ENCODE data around the gene CCDC192.

The CCDC192 gene

DNA sequence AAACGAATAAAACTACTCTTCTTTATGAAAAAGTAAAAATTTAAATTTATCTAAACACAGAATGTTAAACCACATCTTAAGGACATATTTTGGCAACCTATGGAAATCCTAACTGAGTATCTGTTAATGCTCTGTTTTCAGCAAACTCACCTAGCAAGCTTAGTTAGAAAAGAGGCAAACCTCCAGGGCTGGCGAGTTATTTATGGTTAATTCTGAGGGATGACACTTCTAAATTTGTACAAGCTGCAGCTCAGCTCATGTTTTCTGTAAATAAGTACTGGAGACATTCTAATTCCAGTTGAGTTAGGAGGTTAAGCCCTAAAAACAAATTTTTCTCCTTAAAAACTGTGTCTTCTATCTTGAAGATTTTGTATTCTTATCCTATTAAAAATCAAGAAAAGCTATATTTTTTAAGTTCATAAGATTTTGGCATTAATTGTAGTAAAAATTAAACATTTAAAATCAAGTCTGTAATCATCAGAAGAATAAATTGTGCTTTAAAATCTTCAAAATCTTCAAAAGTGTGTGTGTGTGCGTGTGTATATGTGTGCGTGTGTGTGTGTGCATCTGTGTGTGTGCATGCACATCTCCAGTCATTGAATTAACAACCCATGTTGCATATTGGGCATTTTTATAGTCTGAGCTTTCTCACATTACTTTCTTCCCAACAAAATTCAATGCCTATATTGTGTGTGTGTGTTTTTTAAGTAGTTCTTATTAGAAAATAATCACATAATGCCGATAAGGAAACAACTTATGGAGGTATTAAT, 127.8 kb downstream of the CCDC192 start:
- TF ChIP-seq, protein P1, sequence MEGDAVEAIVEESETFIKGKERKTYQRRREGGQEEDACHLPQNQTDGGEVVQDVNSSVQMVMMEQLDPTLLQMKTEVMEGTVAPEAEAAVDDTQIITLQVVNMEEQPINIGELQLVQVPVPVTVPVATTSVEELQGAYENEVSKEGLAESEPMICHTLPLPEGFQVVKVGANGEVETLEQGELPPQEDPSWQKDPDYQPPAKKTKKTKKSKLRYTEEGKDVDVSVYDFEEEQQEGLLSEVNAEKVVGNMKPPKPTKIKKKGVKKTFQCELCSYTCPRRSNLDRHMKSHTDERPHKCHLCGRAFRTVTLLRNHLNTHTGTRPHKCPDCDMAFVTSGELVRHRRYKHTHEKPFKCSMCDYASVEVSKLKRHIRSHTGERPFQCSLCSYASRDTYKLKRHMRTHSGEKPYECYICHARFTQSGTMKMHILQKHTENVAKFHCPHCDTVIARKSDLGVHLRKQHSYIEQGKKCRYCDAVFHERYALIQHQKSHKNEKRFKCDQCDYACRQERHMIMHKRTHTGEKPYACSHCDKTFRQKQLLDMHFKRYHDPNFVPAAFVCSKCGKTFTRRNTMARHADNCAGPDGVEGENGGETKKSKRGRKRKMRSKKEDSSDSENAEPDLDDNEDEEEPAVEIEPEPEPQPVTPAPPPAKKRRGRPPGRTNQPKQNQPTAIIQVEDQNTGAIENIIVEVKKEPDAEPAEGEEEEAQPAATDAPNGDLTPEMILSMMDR (IDR thresholded peaks at IDR 0.05; ENCODE audit: insufficient read depth, low read length, missing control alignments): no peak
- ChIA-PET CTCF (no interaction called here), POLR2A (no interaction called here)
- no peak for DNase-seq (ENCODE audit: low read depth, low spot score)
- no peak overlapping the region for H3K4me3 ChIP-seq (ENCODE audit: low read depth, low read length)

DNA sequence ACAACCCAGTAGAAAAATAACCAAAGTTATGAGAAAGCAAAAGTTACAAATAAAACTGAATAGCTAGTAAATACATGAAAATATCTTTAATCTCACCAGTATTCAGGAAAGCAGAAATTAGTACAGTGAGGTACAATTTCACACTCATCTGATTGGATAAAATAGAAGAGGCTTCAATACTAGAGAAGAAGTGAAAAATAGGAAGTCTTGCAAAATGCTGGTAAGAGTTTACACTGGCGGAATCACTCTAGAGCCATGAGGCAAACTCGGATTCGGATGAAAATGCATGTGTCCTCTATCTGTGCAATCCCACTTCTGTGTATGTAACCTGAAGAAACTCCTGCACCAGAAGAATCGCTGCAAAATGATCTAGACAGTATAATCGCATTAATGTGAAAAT, 128.9 kb downstream of the CCDC192 start:
- no peak for DNase-seq (ENCODE audit: low read depth, low spot score)
- CTCF ChIA-PET: interaction anchor here (1.4 kb wide), 1 partner anchor 9 kb away, joined by 4 read pairs; no protein-coding TSS in a partner anchor
- H3K4me3 ChIP-seq (ENCODE audit: low read depth, low read length): no peak overlapping the region
- POLR2A ChIA-PET: no interaction called here
- TF ChIP-seq, protein P1 (IDR thresholded peaks at IDR 0.05; ENCODE audit: insufficient read depth, low read length, missing control alignments): no peak

DNA sequence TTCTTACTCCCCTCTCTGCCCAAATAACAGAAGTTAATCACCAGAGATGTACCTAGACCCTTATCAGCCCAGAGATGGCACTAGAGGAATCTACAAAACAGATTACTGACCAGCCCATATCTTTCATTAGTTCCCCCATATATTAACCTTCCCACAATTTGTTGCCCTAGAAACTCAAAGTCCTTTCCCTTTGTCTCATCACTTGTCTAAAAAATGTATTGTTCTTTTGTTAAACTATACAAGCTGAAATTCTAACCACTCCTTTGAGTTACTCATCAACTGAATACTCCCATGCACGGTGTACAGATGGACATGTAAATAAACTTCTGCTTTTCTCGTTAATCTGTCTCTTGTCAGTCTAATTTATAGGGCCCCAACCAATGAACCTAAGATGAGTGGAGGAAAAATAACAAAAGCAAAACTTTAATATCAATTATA, 130.9 kb downstream of the CCDC192 start:
- CTCF ChIA-PET: interaction anchor here (1.2 to 1.5 kb wide), 4 partner anchors 9 to 368 kb away, joined by 3 read pairs; no protein-coding TSS in a partner anchor
- POLR2A ChIA-PET: no interaction called here
- DNase-seq (ENCODE audit: low read depth, low spot score): no peak
- H3K4me3 ChIP-seq (ENCODE audit: low read depth, low read length): no peak overlapping the region
- TF ChIP-seq, protein P1 (IDR thresholded peaks at IDR 0.05; ENCODE audit: insufficient read depth, low read length, missing control alignments): no peak

DNA sequence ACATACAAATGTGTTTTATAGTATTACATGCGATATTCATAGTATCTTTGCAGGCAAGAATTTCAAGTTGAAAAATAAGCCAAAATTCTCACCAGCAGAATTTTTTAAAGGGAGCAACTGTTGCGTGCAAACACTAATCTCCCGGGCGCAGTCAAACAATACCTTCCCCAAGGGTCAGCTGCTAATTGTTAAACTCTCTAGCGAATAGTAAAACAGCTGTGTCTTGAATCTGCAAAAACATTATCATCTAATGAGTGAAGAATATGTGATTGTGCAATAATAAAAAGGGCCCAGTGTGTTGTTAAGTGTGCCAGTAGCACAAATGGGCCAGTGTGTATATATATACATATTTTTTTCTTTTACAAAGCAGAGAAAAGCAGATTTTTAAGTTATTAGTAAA, 131.4 kb downstream of the CCDC192 start:
- ChIA-PET POLR2A (no interaction called here), CTCF (interaction anchor here (1.2 to 1.5 kb wide), 2 partner anchors 10 to 367 kb away, joined by 3 read pairs; no protein-coding TSS in a partner anchor)
- TF ChIP-seq, protein P1 (IDR thresholded peaks at IDR 0.05; ENCODE audit: insufficient read depth, low read length, missing control alignments): no peak
- DNase-seq (ENCODE audit: low read depth, low spot score): no peak
- H3K4me3 ChIP-seq (ENCODE audit: low read depth, low read length): no peak overlapping the region

DNA sequence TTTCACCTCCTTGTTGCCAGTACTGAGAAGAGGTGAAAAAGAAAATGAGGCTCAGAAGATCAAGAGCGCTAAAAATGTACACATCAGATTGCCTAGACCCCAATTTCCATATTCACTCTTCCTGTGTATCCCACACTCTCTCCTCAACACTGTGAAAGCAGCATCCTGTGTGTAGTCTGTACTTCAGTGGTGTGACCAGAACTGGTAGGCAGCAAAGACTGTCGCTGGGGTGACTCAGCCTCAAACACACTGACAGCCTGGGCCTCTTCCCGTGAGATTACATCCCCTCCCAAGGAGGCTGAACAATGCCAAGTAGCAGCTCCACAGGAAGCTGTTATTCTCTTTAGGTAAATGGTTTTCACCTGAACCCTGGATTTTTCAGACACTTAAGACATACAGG, 135.5 kb downstream of the CCDC192 start:
- ChIA-PET POLR2A (no interaction called here), CTCF (no interaction called here)
- TF ChIP-seq, protein P1 (IDR thresholded peaks at IDR 0.05; ENCODE audit: insufficient read depth, low read length, missing control alignments): no peak
- no peak overlapping the region for H3K4me3 ChIP-seq (ENCODE audit: low read depth, low read length)
- no peak for DNase-seq (ENCODE audit: low read depth, low spot score)

DNA sequence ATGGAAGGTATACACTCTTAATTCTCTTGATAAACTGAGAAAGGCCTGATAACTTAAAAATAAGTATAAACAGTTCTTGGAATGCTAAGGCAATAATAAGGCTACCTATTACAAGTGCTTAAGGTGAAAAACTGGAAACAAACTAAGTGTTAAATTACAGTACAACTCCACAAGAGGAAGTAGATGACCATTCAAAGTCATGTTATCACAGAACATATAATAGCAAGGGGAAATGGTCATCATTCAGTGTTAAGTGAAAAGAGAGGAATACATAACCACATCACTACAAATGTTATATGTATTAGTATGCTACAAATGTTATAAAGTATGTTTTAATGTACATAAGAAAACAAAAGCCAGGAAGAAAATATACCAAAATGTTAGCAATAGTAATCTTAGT, 135.9 kb downstream of the CCDC192 start:
- POLR2A ChIA-PET: no interaction called here
- DNase-seq (ENCODE audit: low read depth, low spot score): no peak
- H3K4me3 ChIP-seq (ENCODE audit: low read depth, low read length): no peak overlapping the region
- TF ChIP-seq, protein P1 (IDR thresholded peaks at IDR 0.05; ENCODE audit: insufficient read depth, low read length, missing control alignments): no peak
- CTCF ChIA-PET: no interaction called here

All from AG04449 (cell line).